HG02588 (cell line): Measurements from ENCODE around the gene PDF.

Experiments used
- ATAC-seq: cut with Tn5 transposase; IDR thresholded peaks from one replicate; pipeline ENCODE4 v1.9.1; 2021; ENCODE audit warnings: mild to moderate bottlenecking, moderate library complexity; ENCODE audit not compliant: unreplicated experiment

Gene PDF

GRCh38 chr16:69286941-69287713 is 43.3 kb downstream of the PDF start:
- ATAC-seq: no peak

GRCh38 chr16:69285240-69285639 is 45.1 kb downstream of the PDF start:
- ATAC-seq: no peak

- ATAC-seq: no peak
Measured at GRCh38 chr16:69283851-69284250, 46.5 kb downstream of the PDF start.

- no peak for ATAC-seq
Measured at GRCh38 chr16:69277413-69277812, 53.0 kb downstream of the PDF start.
